ENCODE data around the gene MAP3K7CL.
"Not testable (repeated sequence)": the region's sequence is repeated elsewhere in the genome, so short reads cannot be mapped to it uniquely, and the experiment has no call there.

- TF ChIP-seq CTCF, POLR2A, EP300 (IDR thresholded peaks at IDR 0.05): not testable (repeated sequence)
Observed at GRCh38 chr21:29167481-29167880, 37.0 kb downstream of the MAP3K7CL start.
